GM12878 (cell line): ENCODE data around the gene NTM. TPM values are rescaled to one million over a fixed set of nuclear protein-coding genes. Genes with fewer than 3 reads are reported as not detected.
A peak's percentile ranks its signal among the peaks of the same experiment; 100 is the strongest.

Experiments
- ATAC-seq: fragments of 200-7000 bp; cut with Tn5 transposase; 3 replicates; pipeline ENCODE4 v1.9.1; 2020; ENCODE audit warnings: mild to moderate bottlenecking, moderate library complexity
- BruUV-seq: library from RNA; stranded (reverse); fragments of 400-500 nt; replicated peaks from 2 replicates; lab custom pipeline; 2021; lab: Mats Ljungman, UMichigan
- CTCF ChIA-PET: fragments of 300-600 bp; sonication (Branson Sonifier 250); formaldehyde crosslinking; extraction: SDS; loops from one replicate; lab custom pipeline; 2021; ENCODE audit warnings: inconsistent platforms; lab: Yijun Ruan, JAX
- POLR2A ChIA-PET: fragments of 350-600 bp; formaldehyde crosslinking; extraction: SDS; loops from one replicate; lab custom pipeline; 2021; ENCODE audit warnings: inconsistent platforms; lab: Charles Lee
- RAD21 ChIA-PET: fragments of 300-600 bp; sonication (Branson Sonifier 250); formaldehyde crosslinking; loops from one replicate; lab custom pipeline; 2023; ENCODE audit warnings: antibody characterized with exemption; ENCODE audit not compliant: unreplicated experiment; lab: Charles Lee
- SMC1A ChIA-PET: fragments of 300-600 bp; sonication (Branson Sonifier 250); formaldehyde crosslinking; loops from one replicate; lab custom pipeline; 2023; ENCODE audit not compliant: unreplicated experiment, uncharacterized antibody; lab: Charles Lee
- DNase-seq: peaks from one replicate; pipeline ENCODE4 v3.0.0-alpha.2; 2011; ENCODE audit warnings: low read depth, low spot score
- FAIRE-seq: peaks from 3 replicates; lab custom pipeline; 2011; peaks lifted over from hg19 to GRCh38; lab: Jason Lieb, UNC
- H2AFZ ChIP-seq: 2 replicates; pipeline ENCODE4 v1.6.0; 2011; ENCODE audit warnings: low read depth, low read length, control low read depth; ENCODE audit not compliant: control insufficient read depth
- H3K27ac ChIP-seq: 2 replicates; pipeline ENCODE4 v1.5.1; 2011; ENCODE audit warnings: control low read depth; ENCODE audit not compliant: control insufficient read depth, insufficient read depth
- H3K27me3 ChIP-seq, 2 experiments: replicated peaks in 1 of 2; 2 replicates each; pipeline versions ENCODE4 v1.6.0 to v1.6.1; 2011; ENCODE audit warnings: low read length in 1 of 2; ENCODE audit not compliant: control insufficient read depth in 2 of 2, insufficient read depth in 2 of 2
- H3K36me3 ChIP-seq, 2 experiments: 2 replicates each; pipeline ENCODE4 v1.5.1; 2011; ENCODE audit warnings: low read length in 1 of 2; ENCODE audit not compliant: control insufficient read depth in 2 of 2, insufficient read depth in 2 of 2
- H3K4me1 ChIP-seq: 2 replicates; pipeline ENCODE4 v1.6.1; 2011; ENCODE audit warnings: mild to moderate bottlenecking, low read length, moderate library complexity, mixed read lengths; ENCODE audit not compliant: control insufficient read depth, insufficient read depth
- H3K4me2 ChIP-seq: 2 replicates; pipeline ENCODE4 v1.6.0; 2011; ENCODE audit warnings: control low read depth; ENCODE audit not compliant: control insufficient read depth, insufficient read depth
- H3K4me3 ChIP-seq: fragments of 200-600 bp; sonication (generic); 2 replicates; pipeline ENCODE4 v1.5.1; 2016
- H3K79me2 ChIP-seq: 2 replicates; pipeline ENCODE4 v1.6.0; 2011; ENCODE audit warnings: low read length; ENCODE audit not compliant: control insufficient read depth, insufficient read depth
- H3K9ac ChIP-seq: 2 replicates; pipeline ENCODE4 v1.8.0; 2011; ENCODE audit warnings: low read length, control low read depth, mixed read lengths; ENCODE audit not compliant: control insufficient read depth, insufficient read depth
- H3K9me3 ChIP-seq: replicated peaks from 3 replicates; pipeline ENCODE4 v1.5.1; 2011; ENCODE audit warnings: mild to moderate bottlenecking, low read length; ENCODE audit not compliant: control insufficient read depth, insufficient read depth
- H4K20me1 ChIP-seq: 2 replicates; pipeline ENCODE4 v1.6.0; 2011; ENCODE audit not compliant: control insufficient read depth, insufficient read depth
- CTCF ChIP-seq, 3 experiments: IDR thresholded peaks in 2 of 3; conservative IDR thresholded peaks in 1 of 3; 2 replicates each; pipeline ENCODE4 v1.5.1; 2011; ENCODE audit warnings: low read depth in 3 of 3, low read length in 3 of 3, mild to moderate bottlenecking in 3 of 3, control low read depth in 2 of 3, moderate library complexity in 2 of 3, inconsistent platforms in 1 of 3, mixed read lengths in 1 of 3; ENCODE audit not compliant: control insufficient read depth in 2 of 3, insufficient read depth in 1 of 3; ENCODE audit errors: extremely low read depth in 1 of 3
- MTA2 ChIP-seq: fragments of 450-650 bp; IDR thresholded peaks from 2 replicates; pipeline ENCODE4 v1.6.1; 2016; ENCODE audit warnings: low read depth, mild to moderate bottlenecking, moderate library complexity
- NFYA ChIP-seq: IDR thresholded peaks from 2 replicates; pipeline ENCODE4 v1.6.1; 2011; ENCODE audit warnings: low read depth, mild to moderate bottlenecking, low read length, improper control_type of control experiment, borderline replicate concordance
- NRF1 ChIP-seq: conservative IDR thresholded peaks from 2 replicates; pipeline ENCODE4 v1.6.1; 2011; ENCODE audit warnings: mild to moderate bottlenecking, low read depth, low read length, improper control_type of control experiment
- SPI1 ChIP-seq: IDR thresholded peaks from 2 replicates; pipeline ENCODE4 v1.6.1; 2011; ENCODE audit warnings: low read depth, mild to moderate bottlenecking, low read length, moderate library complexity, borderline replicate concordance; ENCODE audit not compliant: insufficient read depth
- WGBS: methylation state at CpG from one replicate; pipeline ENCODE4 v1.1.6; 2016; ENCODE audit warnings: low lambda C conversion rate; ENCODE audit not compliant: insufficient replicate concordance, insufficient coverage; ENCODE audit errors: missing lambda C conversion rate; 5-methylcytosine and 5-hydroxymethylcytosine counted together
- in situ Hi-C: fragments of 300-500 bp; cut with MboI; formaldehyde crosslinking; loops from 9 replicates; pipeline ENCODE4 v1.14.3; 2018; ENCODE audit warnings: mixed read lengths
- intact Hi-C: fragments of 100-400 bp; cut with micrococcal nuclease; formaldehyde crosslinking; loops from one replicate; pipeline ENCODE4 v1.14.2; 2022; ENCODE audit not compliant: unreplicated experiment
- polyA plus RNA-seq, 11 experiments: library from polyadenylated mRNA; depleted of rRNA in 4 of 11; unstranded in 6 of 11; stranded (reverse) in 5 of 11; fragments of >200 nt; fragmentation: Nextera tagmentation in 4 of 11; fragmentation: Illumina TruSeq in 1 of 11; extraction: Ambion mirVana in 4 of 11; extraction: Trizol in 1 of 11; gene quantifications; 1 replicate in 1 of 11; 2 replicates in 10 of 11; pipeline versions ENCODE4 v1.2.1 to v1.2.3, GENCODE V29; 2011 to 2016; ENCODE audit warnings: inconsistent platforms in 2 of 11, missing spikeins in 2 of 11, low read depth in 1 of 11
- total RNA-seq, 4 experiments: library from RNA; depleted of rRNA in 3 of 4; stranded (reverse); fragments of >200 nt in 3 of 4; fragmentation: Illumina TruSeq in 1 of 4; extraction: Trizol in 1 of 4; gene quantifications; 2 replicates each; pipeline versions ENCODE4 v1.2.1 to v1.2.3, GENCODE V29; 2013 to 2021

The NTM gene
- total and polyA plus RNA-seq, 10 of the 15 experiments (the other 5 are each of a cell fraction or from before 2014, with no cell fraction given), result not detected

- SMC1A ChIA-PET, result interaction anchor here (1.4 to 1.5 kb wide), 3 partner anchors 10 to 232 kb away, joined by 3 to 4 read pairs (median 3); no protein-coding TSS in a partner anchor
- Histone ChIP-seq H4K20me1 (no peaks in the 10 kb centered on the region), H3K4me1 (peaks cover 3% of the 10 kb centered on the region), H3K27me3 (no peaks in the 10 kb centered on the region), H3K4me3 (no peak overlapping the region), H3K4me2 (no peak overlapping the region), H3K36me3 (no peaks in the 10 kb centered on the region), H2AFZ (no peak overlapping the region)
- no TSS peak for BruUV-seq
- ATAC-seq (peak; percentile 85), FAIRE-seq (no peak), DNase-seq (peak; percentile 28)
- RAD21 ChIA-PET, result interaction anchor here (1.1 kb wide), 1 partner anchor 375 kb away, joined by 4 read pairs; no protein-coding TSS in a partner anchor
- 61% methylated on average over 21 of the region's 21 CpGs for WGBS
- POLR2A ChIA-PET, result no interaction called here
- CTCF ChIA-PET, result interaction anchor here (0.7 to 1.5 kb wide), 3 partner anchors 253 to 278 kb away, joined by 3 to 5 read pairs (median 4); no protein-coding TSS in a partner anchor
- intact Hi-C loops, result no loop called here
- TF ChIP-seq NRF1, result no peak
- TF ChIP-seq NFYA, result no peak
- TF ChIP-seq CTCF (IDR thresholded peaks at IDR 0.05 in 2 of 3, conservative IDR thresholded peaks at IDR 0.05 in 1 of 3; ENCODE audit: control insufficient read depth in 2 of 3, extremely low read depth in 1 of 3, insufficient read depth in 1 of 3, low read depth in 3 of 3, low read length in 3 of 3), result 0 out of 6 replicates have a peak, but pooled peaks of 1 of the 3 experiments have one; percentile 11
- TF ChIP-seq MTA2, result peak; percentile 28; the same call in 1 of the 2 replicates
- TF ChIP-seq SPI1, result peak; percentile 84; the same call in 1 of the 2 replicates
- TF ChIP-seq, all 136 proteins: peak for 3
- H3K27ac ChIP-seq, result no peak overlapping the region
- H3K9me3 ChIP-seq, result no peaks in the 10 kb centered on the region
- H3K79me2 ChIP-seq, result no peaks in the 10 kb centered on the region
- H3K9ac ChIP-seq, result no peak overlapping the region
- in situ Hi-C loops, result no loop called here
Measured at GRCh38 chr11:132123854-132124835, 753.7 kb downstream of the NTM start.
